M059J (cell line): Measurements from ENCODE around the gene LRBA. TPM values are rescaled to one million over a fixed set of nuclear protein-coding genes. Genes with fewer than 3 reads are reported as not detected.
"Not testable (repeated sequence)": the region's sequence is repeated elsewhere in the genome, so short reads cannot be mapped to it uniquely, and the experiment has no call there.

Experiments
- DNase-seq: peaks from one replicate; pipeline ENCODE4 v3.0.0-alpha.2; 2012; ENCODE audit warnings: low read depth
- total RNA-seq: library from RNA; depleted of rRNA; stranded (reverse); fragments of >200 nt; shearing (Covaris generic); gene quantifications from 2 replicates; pipeline ENCODE4 v1.2.3, GENCODE V29; 2014

The LRBA gene
- total RNA-seq, 1 experiment from 2014 or later: 28.9 TPM

- no peak for DNase-seq
These were observed 346.3 kb downstream of the LRBA start for GRCh38 chr4:150668824-150669223.

GRCh38 chr4:150664935-150665334, 350.1 kb downstream of the LRBA start:
- DNase-seq: peak; percentile 46

- no peak for DNase-seq
These were observed 352.4 kb downstream of the LRBA start for GRCh38 chr4:150662686-150663085.

- DNase-seq: peak; percentile 46
These were observed 353.5 kb downstream of the LRBA start for GRCh38 chr4:150661551-150661950.

GRCh38 chr4:150658258-150658657, 356.8 kb downstream of the LRBA start:
- not testable (repeated sequence) for DNase-seq

GRCh38 chr4:150656891-150657290, 358.2 kb downstream of the LRBA start:
- DNase-seq: no peak

GRCh38 chr4:150650751-150651150, 364.3 kb downstream of the LRBA start:
- no peak for DNase-seq

- no peak for DNase-seq
These were observed 367.0 kb downstream of the LRBA start for GRCh38 chr4:150648123-150648522.

GRCh38 chr4:150647008-150647407, 368.1 kb downstream of the LRBA start:
- DNase-seq: peak; percentile 1

GRCh38 chr4:150641612-150642011, 373.5 kb downstream of the LRBA start:
- DNase-seq: no peak

GRCh38 chr4:150632639-150633038, 382.4 kb downstream of the LRBA start:
- DNase-seq: no peak

GRCh38 chr4:150628073-150628472, 387.0 kb downstream of the LRBA start:
- DNase-seq: no peak

- no peak for DNase-seq
These were observed 390.1 kb downstream of the LRBA start for GRCh38 chr4:150625033-150625432.

GRCh38 chr4:150624055-150624454, 391.0 kb downstream of the LRBA start:
- no peak for DNase-seq

- no peak for DNase-seq
These were observed 396.0 kb downstream of the LRBA start for GRCh38 chr4:150619042-150619441.

GRCh38 chr4:150609131-150609530, 406.0 kb downstream of the LRBA start:
- no peak for DNase-seq

- DNase-seq: no peak
These were observed 414.2 kb downstream of the LRBA start for GRCh38 chr4:150600812-150601445.

- DNase-seq: no peak
These were observed 415.5 kb downstream of the LRBA start for GRCh38 chr4:150599547-150599946.

GRCh38 chr4:150598909-150599308, 416.2 kb downstream of the LRBA start:
- no peak for DNase-seq

- peak; percentile 6 for DNase-seq
These were observed 421.1 kb downstream of the LRBA start for GRCh38 chr4:150593996-150594395.

GRCh38 chr4:150591904-150592303, 423.2 kb downstream of the LRBA start:
- no peak for DNase-seq

- no peak for DNase-seq
These were observed 423.7 kb downstream of the LRBA start for GRCh38 chr4:150591406-150591805.

- no peak for DNase-seq
These were observed 424.5 kb downstream of the LRBA start for GRCh38 chr4:150590631-150591030.

- DNase-seq: no peak
These were observed 425.9 kb downstream of the LRBA start for GRCh38 chr4:150589157-150589556.
